Cardiac muscle cell (in vitro differentiated cells and primary cell): ENCODE results near the gene APBA1. TPM values are rescaled to one million over a fixed set of nuclear protein-coding genes. Genes with fewer than 3 reads are reported as not detected.

Experiments
- DNase-seq, 2 donors: peaks; one replicate each; pipeline versions ENCODE4 v3.0.0 to v3.0.0-alpha.2; 2010 to 2017; ENCODE audit warnings: low read depth in 1 of 2, low spot score in 1 of 2
- H3K27ac ChIP-seq: fragments of 200-600 bp; sonication (generic); 2 replicates; pipeline ENCODE4 v1.5.1; 2016
- H3K27me3 ChIP-seq: fragments of 200-600 bp; sonication (generic); 2 replicates; pipeline ENCODE4 v1.6.0; 2016; ENCODE audit warnings: control low read depth
- H3K36me3 ChIP-seq: fragments of 200-600 bp; sonication (generic); 2 replicates; pipeline ENCODE4 v1.5.1; 2016; ENCODE audit warnings: control low read depth
- H3K4me1 ChIP-seq: fragments of 200-600 bp; sonication (generic); 2 replicates; pipeline ENCODE4 v1.8.1; 2017; ENCODE audit warnings: low read depth, mild to moderate bottlenecking, mixed run types
- H3K4me3 ChIP-seq: fragments of 200-600 bp; sonication (generic); 2 replicates; pipeline ENCODE4 v1.5.1; 2016; ENCODE audit warnings: mild to moderate bottlenecking
- H3K9me3 ChIP-seq: fragments of 200-600 bp; sonication (generic); 2 replicates; pipeline ENCODE4 v1.5.1; 2017; ENCODE audit warnings: low read depth, mild to moderate bottlenecking, control low read depth
- polyA plus RNA-seq: library from polyadenylated mRNA; unstranded; fragments of >200 nt; fragmentation: Nextera tagmentation; extraction: Ambion mirVana; gene quantifications from 2 replicates; pipeline ENCODE4 v1.2.1, GENCODE V29; 2016
- total RNA-seq: library from RNA; depleted of rRNA; stranded (reverse); fragments of >200 nt; gene quantifications from 2 replicates; pipeline ENCODE4 v1.2.3, GENCODE V29; 2016
- TF ChIP-seq, protein P1 (sequence below): IDR thresholded peaks from 2 replicates; pipeline ENCODE4 v1.5.1; 2012; ENCODE audit warnings: low read depth, mild to moderate bottlenecking, low read length

APBA1 gene
- total and polyA plus RNA-seq, 2 experiments from 2014 or later: 0.93 to 2.4 TPM

DNA sequence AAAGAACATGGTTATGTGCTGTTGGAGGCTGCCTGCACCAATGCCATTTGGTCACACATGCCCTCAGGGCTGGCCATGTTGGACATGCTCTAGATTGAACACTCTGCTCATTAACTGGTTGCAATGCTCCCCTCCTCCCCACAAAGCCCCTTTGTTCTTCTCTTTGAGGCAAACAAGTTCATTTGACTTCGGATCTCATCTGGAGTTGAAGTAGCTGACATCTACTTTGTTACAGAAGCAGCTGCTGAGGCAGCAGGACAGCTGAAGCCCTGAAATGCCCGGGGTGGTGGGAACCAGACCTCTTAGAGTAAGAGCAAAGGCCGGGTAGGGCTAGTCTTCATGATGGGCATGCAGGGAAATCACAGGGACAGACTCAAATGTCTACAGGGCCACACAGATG lies 123.5 kb downstream of the APBA1 start:
- no peak for DNase-seq
- Histone ChIP-seq H3K27me3 (no peaks in the 10 kb centered on the region), H3K4me3 (no peak overlapping the region), H3K4me1 (no peaks in the 10 kb centered on the region), H3K9me3 (no peaks in the 10 kb centered on the region), H3K27ac (no peak overlapping the region), H3K36me3 (no peaks in the 10 kb centered on the region)
- TF ChIP-seq, protein P1, sequence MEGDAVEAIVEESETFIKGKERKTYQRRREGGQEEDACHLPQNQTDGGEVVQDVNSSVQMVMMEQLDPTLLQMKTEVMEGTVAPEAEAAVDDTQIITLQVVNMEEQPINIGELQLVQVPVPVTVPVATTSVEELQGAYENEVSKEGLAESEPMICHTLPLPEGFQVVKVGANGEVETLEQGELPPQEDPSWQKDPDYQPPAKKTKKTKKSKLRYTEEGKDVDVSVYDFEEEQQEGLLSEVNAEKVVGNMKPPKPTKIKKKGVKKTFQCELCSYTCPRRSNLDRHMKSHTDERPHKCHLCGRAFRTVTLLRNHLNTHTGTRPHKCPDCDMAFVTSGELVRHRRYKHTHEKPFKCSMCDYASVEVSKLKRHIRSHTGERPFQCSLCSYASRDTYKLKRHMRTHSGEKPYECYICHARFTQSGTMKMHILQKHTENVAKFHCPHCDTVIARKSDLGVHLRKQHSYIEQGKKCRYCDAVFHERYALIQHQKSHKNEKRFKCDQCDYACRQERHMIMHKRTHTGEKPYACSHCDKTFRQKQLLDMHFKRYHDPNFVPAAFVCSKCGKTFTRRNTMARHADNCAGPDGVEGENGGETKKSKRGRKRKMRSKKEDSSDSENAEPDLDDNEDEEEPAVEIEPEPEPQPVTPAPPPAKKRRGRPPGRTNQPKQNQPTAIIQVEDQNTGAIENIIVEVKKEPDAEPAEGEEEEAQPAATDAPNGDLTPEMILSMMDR: no peak

DNA sequence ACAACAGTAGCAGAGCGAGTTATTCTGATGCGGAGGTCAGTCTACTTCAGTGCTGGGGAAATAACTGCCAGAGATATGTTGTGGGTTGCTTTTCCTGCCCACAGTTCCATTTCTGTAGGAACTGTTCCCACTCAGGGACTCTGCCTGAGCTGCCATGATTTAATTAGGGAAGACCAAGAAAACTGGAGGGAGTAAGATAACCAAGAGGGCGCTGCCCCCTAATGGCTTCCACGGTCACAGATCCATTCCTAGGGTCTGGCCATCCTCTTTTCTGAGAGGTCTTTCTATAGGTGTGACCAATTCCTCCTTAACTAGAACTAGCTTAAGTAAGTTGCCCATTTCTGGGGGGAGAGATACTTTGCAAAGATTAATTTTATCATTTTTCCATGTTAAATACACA lies 125.9 kb downstream of the APBA1 start:
- TF ChIP-seq, protein P1: peak; percentile 36
- Histone ChIP-seq H3K9me3 (no peaks in the 10 kb centered on the region), H3K4me3 (no peak overlapping the region), H3K27me3 (no peaks in the 10 kb centered on the region), H3K4me1 (peaks cover 11% of the 10 kb centered on the region), H3K27ac (no peak overlapping the region), H3K36me3 (no peaks in the 10 kb centered on the region)
- peak; percentile 29 to 74 for DNase-seq

DNA sequence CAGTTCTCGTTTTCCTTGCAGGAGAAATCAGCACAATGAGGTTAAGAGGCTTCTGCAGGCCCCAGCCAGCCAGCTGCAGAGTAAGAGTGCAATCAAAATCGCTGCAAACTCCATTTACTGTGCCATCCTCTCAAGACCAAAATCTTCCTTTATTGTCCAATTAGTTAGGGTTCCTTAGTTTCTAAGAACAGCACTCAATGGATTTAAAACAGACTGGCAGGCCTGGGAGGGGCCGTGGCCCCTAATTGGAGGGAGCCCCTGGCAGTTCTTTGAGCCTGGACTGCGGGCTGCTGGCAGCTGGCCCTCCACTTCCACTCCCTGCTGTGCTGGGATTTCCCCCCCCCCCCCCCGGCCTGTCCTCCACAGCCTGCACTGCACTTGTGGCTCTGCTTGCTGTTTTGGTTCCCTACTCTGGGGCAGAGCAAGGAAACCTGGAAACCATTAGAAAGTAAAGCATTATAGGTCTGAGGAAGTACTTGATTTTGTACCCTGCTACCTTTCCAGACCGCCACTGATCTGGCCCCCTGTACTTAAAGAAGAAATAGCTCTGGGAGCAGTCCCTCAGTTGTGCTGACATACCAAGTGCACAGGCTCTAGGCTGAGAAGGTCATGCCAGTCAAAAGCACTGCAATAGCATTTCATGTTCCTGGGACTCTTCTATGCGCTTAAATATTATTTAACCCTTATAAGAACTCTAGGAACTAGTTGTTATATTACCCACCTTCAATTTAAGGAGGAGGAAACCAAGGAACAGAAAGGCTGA lies 129.0 kb downstream of the APBA1 start:
- peak in 1 of 2 donors; percentile 39 for DNase-seq
- Histone ChIP-seq H3K9me3 (no peaks in the 10 kb centered on the region), H3K27ac (peak overlapping the region; percentile 71), H3K27me3 (no peaks in the 10 kb centered on the region), H3K36me3 (no peaks in the 10 kb centered on the region), H3K4me1 (peaks cover 11% of the 10 kb centered on the region), H3K4me3 (no peak overlapping the region)
- TF ChIP-seq, protein P1: no peak

DNA sequence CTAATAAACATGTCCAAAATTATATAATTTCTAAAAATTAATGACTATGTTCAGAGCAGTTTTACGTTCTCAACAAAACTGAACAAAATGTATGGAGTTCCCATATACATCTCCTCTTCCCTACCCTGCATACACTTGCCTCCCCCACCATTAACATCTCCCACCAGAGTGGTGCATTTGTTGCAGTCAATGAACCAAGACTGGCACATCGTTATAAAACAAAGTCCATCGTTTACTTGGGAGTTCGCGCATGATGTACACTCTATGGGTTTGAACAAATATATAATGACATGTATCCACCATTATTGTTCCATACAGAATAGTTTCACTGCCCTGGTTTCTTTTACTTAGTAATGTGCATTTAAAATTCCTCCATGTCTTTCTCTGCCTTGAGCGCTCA lies 130.1 kb downstream of the APBA1 start:
- H3K27ac ChIP-seq: no peak overlapping the region
- TF ChIP-seq, protein P1: no peak
- no peak for DNase-seq
- no peak overlapping the region for H3K4me3 ChIP-seq
- H3K9me3 ChIP-seq: no peaks in the 10 kb centered on the region
- H3K36me3 ChIP-seq: no peaks in the 10 kb centered on the region
- H3K27me3 ChIP-seq: no peaks in the 10 kb centered on the region
- peaks cover 11% of the 10 kb centered on the region for H3K4me1 ChIP-seq

DNA sequence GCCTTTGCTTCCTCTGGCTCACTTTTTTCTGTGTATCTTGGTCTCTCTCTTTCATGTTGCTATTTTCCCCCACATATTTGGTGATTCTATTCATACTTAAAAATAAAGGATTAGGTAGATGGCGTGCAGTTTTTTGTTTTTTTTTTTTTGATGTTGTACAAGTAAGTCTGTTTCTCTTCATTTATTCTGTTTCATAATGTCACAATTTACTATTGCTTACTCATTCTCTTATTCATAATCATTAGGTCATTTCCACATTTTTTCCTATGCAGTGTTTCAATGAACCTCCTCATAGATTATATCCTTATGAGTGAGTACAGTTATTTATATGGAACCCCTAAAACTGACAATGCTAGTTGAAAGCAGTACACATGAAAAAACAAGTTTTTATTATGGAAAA lies 136.3 kb downstream of the APBA1 start:
- Histone ChIP-seq H3K27ac (no peak overlapping the region), H3K4me3 (no peak overlapping the region), H3K4me1 (no peaks in the 10 kb centered on the region), H3K27me3 (no peaks in the 10 kb centered on the region), H3K36me3 (no peaks in the 10 kb centered on the region), H3K9me3 (no peaks in the 10 kb centered on the region)
- TF ChIP-seq, protein P1: no peak
- DNase-seq: no peak
